HG03575 (cell line): ENCODE data around the gene AQP1.

Source experiments
- ATAC-seq: cut with Tn5 transposase; IDR thresholded peaks from one replicate; pipeline ENCODE4 v1.9.1; 2021; ENCODE audit not compliant: unreplicated experiment, insufficient number of reproducible peaks, low FRiP score; ENCODE audit errors: extremely low read depth

The AQP1 gene

GRCh38 chr7:30911561-30911969, at the start of gene AQP1:
Gene AQP1, plus strand, starts transcription at chr7:30911853. Its CDS starts 57 bp downstream, at chr7:30911910.
- no peak for ATAC-seq

- ATAC-seq = no peak
These were observed 48.5 kb upstream of the AQP1 start for GRCh38 chr7:30862995-30863705.

- ATAC-seq = no peak
These were observed 48.0 kb upstream of the AQP1 start for GRCh38 chr7:30863706-30864035.

DNA sequence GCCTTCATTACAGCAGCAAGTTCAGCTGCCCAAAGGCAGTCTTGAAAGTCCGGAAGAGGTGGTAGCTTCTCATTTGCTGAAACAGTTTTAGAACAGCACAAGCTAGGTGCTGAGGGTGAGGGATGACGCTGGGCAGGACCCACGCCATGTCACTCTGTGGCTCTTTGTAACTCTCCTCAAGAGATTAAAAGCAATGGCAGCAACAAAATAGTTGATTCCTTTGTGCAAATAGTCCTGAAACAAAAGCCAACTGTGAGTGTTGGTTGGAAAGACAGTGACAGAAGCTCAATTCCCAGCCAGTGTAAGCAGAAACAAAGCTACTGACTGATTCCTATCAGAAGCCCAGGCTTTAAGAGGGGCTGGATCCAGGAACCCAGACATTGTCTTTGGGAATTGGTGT, 47.6 kb upstream of the AQP1 start:
- ATAC-seq = no peak

DNA sequence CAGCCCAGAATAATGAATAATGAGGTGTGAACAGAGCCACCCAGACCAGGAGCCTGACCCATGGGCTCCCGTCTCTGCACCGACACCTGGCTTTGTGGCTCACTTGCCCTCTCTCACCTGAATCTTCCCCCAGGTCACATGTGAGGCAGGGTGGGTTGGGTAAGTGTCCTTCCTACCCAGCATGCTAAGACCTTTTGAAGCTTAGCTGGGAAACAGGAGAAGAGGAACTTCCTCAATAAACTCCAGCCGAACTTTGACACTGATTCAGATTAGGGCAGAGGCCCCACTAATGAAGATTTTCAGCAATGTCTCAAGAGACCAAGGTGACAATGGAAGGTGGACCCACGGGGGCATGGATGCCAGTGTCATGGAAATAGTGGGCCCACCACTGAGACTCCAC, 46.6 kb upstream of the AQP1 start:
- ATAC-seq = no peak

DNA sequence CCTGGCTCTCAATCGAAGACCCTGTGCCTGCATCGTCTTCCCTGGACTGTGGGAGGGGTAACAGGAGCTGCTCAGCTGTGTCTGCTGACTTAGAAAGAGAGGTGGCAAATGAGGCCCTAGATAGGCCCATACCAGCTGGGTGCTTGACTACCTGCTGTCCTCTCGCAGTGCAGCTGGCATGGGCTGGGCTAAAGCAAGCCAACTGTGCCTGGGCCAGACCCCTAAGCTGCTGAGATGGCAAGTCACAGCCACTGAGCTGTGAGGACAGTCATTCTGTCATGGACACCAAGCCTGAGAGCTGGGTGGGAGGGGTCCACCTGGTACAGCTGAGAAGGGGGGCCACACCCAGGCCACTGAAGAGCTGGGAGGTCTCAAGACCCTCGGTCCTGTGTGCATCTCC, 45.8 kb upstream of the AQP1 start:
- ATAC-seq = no peak

GRCh38 chr7:30866939-30867338, 44.7 kb upstream of the AQP1 start:
- ATAC-seq = no peak

DNA sequence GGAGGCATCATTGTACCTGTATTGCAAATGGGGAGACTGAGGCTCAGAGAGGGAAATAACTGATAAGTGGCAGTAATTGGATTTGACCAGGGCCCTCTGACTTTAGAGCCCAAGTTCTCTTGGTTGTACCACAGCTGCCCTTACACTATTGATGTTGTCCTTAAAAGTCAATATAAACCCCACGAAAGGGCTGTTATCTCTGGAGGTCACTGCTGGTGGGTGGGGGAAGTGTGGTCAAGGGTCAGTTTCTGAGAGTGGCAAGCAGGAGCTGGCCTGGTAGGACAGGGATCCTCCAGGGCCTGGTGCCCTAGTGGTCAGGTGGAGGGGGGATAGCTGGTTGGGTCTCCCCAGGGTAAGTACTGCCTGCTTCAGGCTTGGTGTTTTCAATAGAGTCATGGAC, 44.2 kb upstream of the AQP1 start:
- ATAC-seq = no peak

DNA sequence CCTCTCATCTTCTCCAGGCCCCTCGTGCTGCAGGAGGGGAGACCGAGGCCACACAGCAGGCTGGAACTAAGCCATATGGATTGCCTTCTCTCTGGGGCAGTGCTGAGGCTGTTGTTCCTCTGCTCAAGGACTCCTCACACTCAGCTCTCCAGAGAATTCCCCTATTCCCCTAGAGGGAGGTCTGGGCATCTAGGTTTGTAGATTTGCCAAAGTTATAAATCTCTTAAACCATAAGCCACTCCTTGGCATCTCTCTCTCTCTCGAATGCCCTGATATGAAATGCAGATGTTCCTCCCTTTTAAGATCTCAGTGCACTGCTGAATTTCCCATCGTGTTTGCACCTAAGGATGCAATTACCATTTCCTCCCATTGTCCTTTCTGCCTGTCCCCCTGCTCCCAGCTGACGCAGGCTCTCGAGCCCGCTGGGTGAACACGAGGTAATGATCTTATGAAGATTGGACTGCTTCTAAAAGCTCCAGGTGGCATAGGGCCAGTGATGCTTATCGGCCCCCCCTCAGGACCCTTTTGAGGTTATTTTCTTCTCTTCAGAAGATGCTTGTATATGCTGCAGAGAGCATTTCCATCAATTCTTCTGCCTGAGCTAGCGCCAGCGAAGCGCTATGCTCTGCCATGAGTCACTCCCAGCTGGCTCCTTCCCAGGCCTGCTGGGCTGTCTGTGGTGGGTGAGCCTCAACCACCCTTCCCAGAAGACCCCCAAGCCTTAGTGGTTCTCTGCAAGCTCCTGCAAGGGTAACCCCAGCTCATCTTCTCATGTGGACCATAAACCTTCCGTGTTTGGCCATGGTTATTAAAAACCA, 41.6 kb upstream of the AQP1 start:
- ATAC-seq = no peak

DNA sequence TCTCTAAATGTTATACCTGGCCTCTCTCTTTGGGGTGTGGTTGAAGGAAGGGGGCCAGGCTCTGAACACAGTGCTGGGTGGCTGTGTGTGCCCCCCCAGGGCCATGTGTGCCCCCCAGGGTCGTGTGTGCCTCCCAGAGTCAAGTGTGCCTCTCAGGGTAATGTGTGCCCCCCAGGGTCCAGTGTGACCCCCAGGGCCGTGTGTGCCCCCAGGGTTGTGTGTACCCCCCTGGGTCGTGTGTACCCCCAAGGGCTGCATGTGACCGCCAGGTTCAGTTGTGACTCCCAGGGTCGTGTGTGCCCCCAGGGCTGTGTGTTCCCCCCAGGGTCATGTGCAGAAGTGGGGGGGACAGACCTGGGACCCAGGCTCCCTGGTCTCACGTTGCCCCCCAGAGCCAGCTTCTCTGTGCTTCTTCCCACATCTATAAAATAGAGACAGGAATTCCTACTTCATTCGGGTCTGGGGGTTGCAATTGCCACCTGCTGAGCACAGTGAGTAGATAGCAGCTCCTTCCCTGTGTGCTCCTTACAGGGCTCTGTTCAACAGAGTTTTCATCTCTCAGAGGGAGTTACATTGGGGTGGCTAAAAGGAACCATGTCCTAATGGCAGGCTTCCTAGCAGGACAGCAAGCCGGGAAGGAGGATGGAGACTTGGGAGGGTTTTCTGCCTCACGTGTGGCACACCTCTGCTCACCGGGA, 40.7 kb upstream of the AQP1 start:
- ATAC-seq = no peak

GRCh38 chr7:30871655-30872054, 40.0 kb upstream of the AQP1 start:
- ATAC-seq = no peak

DNA sequence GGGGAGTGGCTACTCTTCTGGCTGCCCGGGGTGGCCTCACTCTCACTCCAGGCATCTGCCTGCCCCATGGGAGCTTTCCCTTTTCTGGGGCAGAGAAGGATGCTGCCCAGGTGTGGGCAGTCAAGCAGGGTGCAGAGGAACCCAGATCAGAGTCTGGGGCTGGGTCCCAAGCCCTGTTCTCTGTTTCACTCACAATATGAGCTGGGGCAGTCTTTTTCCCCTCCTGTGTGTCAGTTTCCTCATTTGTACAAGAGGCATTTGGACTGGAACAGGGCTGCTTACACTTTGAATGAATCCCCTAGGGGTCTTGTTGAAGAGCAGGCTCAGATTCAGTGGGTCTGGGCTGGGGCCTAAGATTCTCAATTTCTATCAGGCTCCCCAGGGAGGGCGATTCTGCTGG, 38.4 kb upstream of the AQP1 start:
- no peak for ATAC-seq

- ATAC-seq = no peak
These were observed 38.0 kb upstream of the AQP1 start for GRCh38 chr7:30873656-30874055.

DNA sequence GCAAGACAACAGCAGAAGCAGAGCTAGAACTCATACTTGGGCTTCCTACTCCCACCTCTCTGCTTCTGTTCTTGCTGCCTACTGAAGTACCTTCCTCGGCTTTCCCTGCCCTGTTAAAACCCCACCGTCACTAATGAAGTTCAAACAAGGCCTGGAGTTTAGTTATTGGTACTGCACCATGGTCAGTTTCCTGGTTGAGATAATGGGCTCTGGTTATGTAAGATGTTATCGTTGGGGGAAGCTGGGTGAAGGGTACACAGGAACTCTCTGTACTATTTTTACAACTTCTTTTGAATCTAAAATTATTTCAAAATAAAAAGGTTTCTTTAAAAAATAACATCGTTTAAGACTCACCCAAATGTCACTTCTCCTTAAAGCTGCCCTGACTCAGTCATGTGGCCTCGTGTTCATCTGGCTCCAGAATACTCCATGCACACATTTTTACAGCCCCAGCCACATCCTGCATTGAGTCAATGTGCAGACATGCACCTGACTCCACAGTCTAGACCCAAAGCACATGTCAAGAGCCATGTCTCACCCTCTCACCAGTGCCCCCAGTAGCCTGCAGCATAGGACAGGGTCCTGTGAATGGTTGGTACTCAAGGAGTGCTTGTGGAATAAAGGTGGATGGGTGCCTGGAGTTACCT, 36.9 kb upstream of the AQP1 start:
- ATAC-seq = no peak

- ATAC-seq = no peak
These were observed 34.5 kb upstream of the AQP1 start for GRCh38 chr7:30877015-30877769.

DNA sequence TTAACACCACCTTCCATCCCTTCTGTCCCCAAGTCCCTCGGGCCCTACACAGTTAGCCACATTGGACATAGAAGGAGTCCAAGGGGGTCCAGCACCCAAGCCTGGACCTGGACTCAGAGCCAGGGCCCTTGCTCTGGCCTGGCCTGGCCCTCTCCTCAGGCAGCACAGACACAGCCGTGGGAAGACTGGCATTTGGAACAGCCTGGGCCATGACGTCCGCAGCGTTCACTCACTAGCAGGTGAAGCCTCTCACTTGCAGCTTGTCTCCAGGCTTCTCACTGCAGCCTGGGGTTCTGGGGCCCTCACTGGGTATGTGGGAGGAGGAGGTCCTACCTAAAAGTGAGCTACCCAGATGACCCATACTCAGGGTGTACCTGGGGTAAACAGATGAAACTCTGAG, 33.7 kb upstream of the AQP1 start:
- no peak for ATAC-seq

GRCh38 chr7:30879139-30880124, 32.2 kb upstream of the AQP1 start:
- no peak for ATAC-seq
